GM23338 (cell line): ENCODE results near the gene KCNMA1. TPM values are rescaled to one million over a fixed set of nuclear protein-coding genes. Genes with fewer than 3 reads are reported as not detected.

Experiments
- ATAC-seq: fragments of 200-7000 bp; cut with Tn5 transposase; 3 replicates; pipeline ENCODE4 v1.9.1; 2020
- DNase-seq: peaks from one replicate; pipeline ENCODE4 v3.0.0-alpha.2; 2015; ENCODE audit warnings: low spot score
- H2AFZ ChIP-seq: fragments of 200-600 bp; sonication (generic); 2 replicates; pipeline ENCODE4 v1.8.0; 2016; ENCODE audit warnings: antibody characterized with exemption, mild to moderate bottlenecking, moderate library complexity
- H3F3A ChIP-seq: fragments of 200-600 bp; sonication (generic); replicated peaks from 2 replicates; pipeline ENCODE4 v1.8.0; 2017; ENCODE audit warnings: antibody characterized with exemption, mixed run types, low read depth
- H3K27ac ChIP-seq: fragments of 200-600 bp; sonication (generic); 2 replicates; pipeline ENCODE4 v1.6.1; 2016; ENCODE audit warnings: low read depth
- H3K27me3 ChIP-seq: fragments of 200-600 bp; sonication (generic); 2 replicates; pipeline ENCODE4 v1.8.0; 2016; ENCODE audit warnings: mild to moderate bottlenecking, mixed run types, moderate library complexity; ENCODE audit not compliant: insufficient read depth
- H3K36me3 ChIP-seq: fragments of 200-600 bp; sonication (generic); 2 replicates; pipeline ENCODE4 v1.8.0; 2016; ENCODE audit warnings: mild to moderate bottlenecking; ENCODE audit not compliant: insufficient read depth
- H3K4me1 ChIP-seq: fragments of 200-600 bp; sonication (generic); 2 replicates; pipeline ENCODE4 v1.8.0; 2016; ENCODE audit warnings: mild to moderate bottlenecking, moderate library complexity; ENCODE audit not compliant: insufficient read depth
- H3K4me2 ChIP-seq: fragments of 200-600 bp; sonication (generic); 2 replicates; pipeline ENCODE4 v1.7.1; 2017; ENCODE audit warnings: mixed run types
- H3K4me3 ChIP-seq: fragments of 200-600 bp; sonication (generic); 2 replicates; pipeline ENCODE4 v1.6.1; 2016; ENCODE audit warnings: mixed run types
- H3K79me2 ChIP-seq: fragments of 200-600 bp; sonication (generic); replicated peaks from 2 replicates; pipeline ENCODE4 v1.8.0; 2017; ENCODE audit warnings: mild to moderate bottlenecking; ENCODE audit not compliant: insufficient read depth
- H3K9me2 ChIP-seq: fragments of 200-600 bp; sonication (generic); 2 replicates; pipeline ENCODE4 v1.8.0; 2017; ENCODE audit not compliant: insufficient read depth
- H4K20me1 ChIP-seq: fragments of 200-600 bp; sonication (generic); replicated peaks from 2 replicates; pipeline ENCODE4 v1.8.0; 2017; ENCODE audit warnings: mild to moderate bottlenecking; ENCODE audit not compliant: insufficient read depth
- H3K27ac Mint-ChIP-seq: 2 replicates; pipeline ENCODE4 v1.8.0; 2020; ENCODE audit warnings: inconsistent platforms, mild to moderate bottlenecking, moderate library complexity, mixed read lengths
- H3K27me3 Mint-ChIP-seq: 3 replicates; pipeline ENCODE4 v1.8.0; 2022; ENCODE audit warnings: low read depth, mild to moderate bottlenecking, moderate library complexity, mixed read lengths, inconsistent platforms; ENCODE audit not compliant: insufficient read depth, poor library complexity
- H3K36me3 Mint-ChIP-seq: 3 replicates; pipeline ENCODE4 v1.8.0; 2021; ENCODE audit warnings: low read depth, mild to moderate bottlenecking, inconsistent platforms, moderate library complexity, mixed read lengths
- H3K4me1 Mint-ChIP-seq: 3 replicates; pipeline ENCODE4 v1.8.0; 2020; ENCODE audit warnings: mild to moderate bottlenecking, inconsistent platforms, mixed read lengths
- H3K4me3 Mint-ChIP-seq: 3 replicates; pipeline ENCODE4 v1.8.0; 2021; ENCODE audit warnings: moderate library complexity, mild to moderate bottlenecking, inconsistent platforms, mixed read lengths
- H3K9me3 Mint-ChIP-seq: 3 replicates; pipeline ENCODE4 v1.8.0; 2020; ENCODE audit warnings: moderate library complexity, mild to moderate bottlenecking, inconsistent platforms, mixed read lengths
- CTCF ChIP-seq, 2 experiments: fragments of 200-600 bp in 1 of 2; sonication (generic) in 1 of 2; conservative IDR thresholded peaks; 2 replicates each; pipeline versions ENCODE4 v1.5.1 to v1.6.1; 2016 to 2017; ENCODE audit warnings: antibody characterized with exemption in 2 of 2, low read depth in 2 of 2, mild to moderate bottlenecking in 2 of 2, moderate library complexity in 1 of 2
- ETS1 ChIP-seq: IDR thresholded peaks from 2 replicates; pipeline ENCODE4 v1.6.1; 2016; ENCODE audit warnings: antibody characterized with exemption
- EZH2 ChIP-seq: fragments of 200-600 bp; sonication (generic); IDR thresholded peaks from one replicate; pipeline ENCODE4 v1.8.0; 2017; ENCODE audit warnings: antibody characterized with exemption, mild to moderate bottlenecking, low read depth; ENCODE audit not compliant: unreplicated experiment
- JUNB ChIP-seq: IDR thresholded peaks from one replicate; pipeline ENCODE4 v1.6.1; 2016; ENCODE audit warnings: antibody characterized with exemption; ENCODE audit not compliant: unreplicated experiment
- POLR2AphosphoS5 ChIP-seq: IDR thresholded peaks from 2 replicates; pipeline ENCODE4 v1.6.1; 2016; ENCODE audit warnings: antibody characterized with exemption, low read depth
- STAT1 ChIP-seq: IDR thresholded peaks from one replicate; pipeline ENCODE4 v1.6.1; 2016; ENCODE audit warnings: antibody characterized with exemption; ENCODE audit not compliant: unreplicated experiment
- ZNF331 ChIP-seq: fragments of 250-450 bp; sonication (Bioruptor Pico); IDR thresholded peaks from 2 replicates; pipeline ENCODE4 v1.5.0; 2020; ENCODE audit warnings: low read depth, mild to moderate bottlenecking, moderate library complexity
- ZNF462 ChIP-seq: fragments of 250-450 bp; sonication (Bioruptor Pico); IDR thresholded peaks from 2 replicates; pipeline ENCODE4 v1.5.0; 2020; ENCODE audit warnings: mild to moderate bottlenecking, moderate library complexity
- polyA plus RNA-seq: library from polyadenylated mRNA; unstranded; fragments of >200 nt; fragmentation: Nextera tagmentation; extraction: Ambion mirVana; gene quantifications from 2 replicates; pipeline ENCODE4 v1.2.1, GENCODE V29; 2016
- total RNA-seq: library from RNA; depleted of rRNA; stranded (reverse); fragments of >200 nt; shearing (Covaris generic); gene quantifications from 2 replicates; pipeline ENCODE4 v1.2.3, GENCODE V29; 2014

KCNMA1 gene
- total and polyA plus RNA-seq, 2 experiments from 2014 or later: 8.2 to 9.0 TPM

GRCh38 chr10:77281719-77282118 lies 355.9 kb downstream of the KCNMA1 start:
- peaks cover 17% of the 10 kb centered on the region for H3K4me1 ChIP-seq
- ATAC-seq (no peak), DNase-seq (no peak)
- H4K20me1 ChIP-seq: no peaks in the 10 kb centered on the region
- H3K27me3 ChIP-seq: no peaks in the 10 kb centered on the region
- no peaks in the 10 kb centered on the region for H3K79me2 ChIP-seq
- H3K27ac ChIP-seq: no peak overlapping the region
- Mint-ChIP-seq H3K9me3 (peaks cover 6% of the 10 kb centered on the region), H3K27me3 (peaks cover 7% of the 10 kb centered on the region), H3K36me3 (no peaks in the 10 kb centered on the region; the same call in 2 of the 3 replicates), H3K4me3 (no peak overlapping the region), H3K4me1 (peaks cover 13% of the 10 kb centered on the region), H3K27ac (no peak overlapping the region)
- H3K4me2 ChIP-seq: no peak overlapping the region
- no peak overlapping the region for H3K4me3 ChIP-seq
- no peaks in the 10 kb centered on the region for H3F3A ChIP-seq
- peaks cover 4% of the 10 kb centered on the region; the same call in 1 of the 2 replicates for H3K9me2 ChIP-seq
- H3K36me3 ChIP-seq: no peaks in the 10 kb centered on the region
- TF ChIP-seq CTCF (conservative IDR thresholded peaks at IDR 0.05; ENCODE audit: low read depth in 2 of 2) (no peak), JUNB (no peak), EZH2 (no peak), STAT1 (no peak), ZNF331 (CRISPR knock-in tag) (no peak), ETS1 (no peak), ZNF462 (CRISPR knock-in tag) (no peak), POLR2AphosphoS5 (no peak)
- no peak overlapping the region for H2AFZ ChIP-seq
